Uterus (tissue), 4 donors: ENCODE measurements around the gene FAM110D. TPM values are rescaled to one million over a fixed set of nuclear protein-coding genes. Genes with fewer than 3 reads are reported as not detected.
A peak's percentile ranks its signal among the peaks of the same experiment; 100 is the strongest.

Source experiments
- DNase-seq, 2 donors: peaks; one replicate each; pipeline ENCODE4 v3.0.0-alpha.2; 2019 to 2020
- H3K27ac ChIP-seq, 2 donors: fragments of 200-600 bp; sonication (generic); 1 replicate in 1 of 2; 2 replicates in 1 of 2; pipeline ENCODE4 v1.5.1; 2016 to 2018
- H3K27me3 ChIP-seq, 2 donors: fragments of 200-600 bp; sonication (generic); one replicate each; pipeline ENCODE4 v1.5.1; 2018 to 2019; ENCODE audit warnings: control low read depth in 1 of 2
- H3K36me3 ChIP-seq, 2 donors: fragments of 200-600 bp; sonication (generic); one replicate each; pipeline ENCODE4 v1.5.1; 2019; ENCODE audit warnings: control low read depth in 1 of 2
- H3K4me1 ChIP-seq, 2 donors: fragments of 200-600 bp; sonication (generic); one replicate each; pipeline ENCODE4 v1.5.1; 2018 to 2019; ENCODE audit warnings: control low read depth in 1 of 2
- H3K4me3 ChIP-seq, 2 donors: fragments of 200-600 bp; sonication (generic); 1 replicate in 1 of 2; 2 replicates in 1 of 2; pipeline ENCODE4 v1.5.1; 2018 to 2019; ENCODE audit warnings: mild to moderate bottlenecking in 1 of 2
- H3K9me3 ChIP-seq, 2 donors: fragments of 200-600 bp; sonication (generic); one replicate each; pipeline ENCODE4 v1.5.1; 2019; ENCODE audit warnings: control low read depth in 1 of 2
- CTCF ChIP-seq, 4 experiments: fragments of 200-600 bp in 2 of 4; fragments of 450-650 bp in 2 of 4; sonication (generic) in 2 of 4; IDR thresholded peaks; one replicate each; pipeline ENCODE4 v1.5.1; 2016 to 2019; ENCODE audit warnings: antibody characterized with exemption in 4 of 4, mild to moderate bottlenecking in 2 of 4, moderate library complexity in 1 of 4
- POLR2A ChIP-seq, 2 donors: fragments of 450-650 bp; IDR thresholded peaks; one replicate each; pipeline ENCODE4 v1.6.1; 2016; ENCODE audit warnings: antibody characterized with exemption in 2 of 2, mild to moderate bottlenecking in 1 of 2, moderate library complexity in 1 of 2
- intact Hi-C: fragments of 100-400 bp; cut with DNase I; formaldehyde crosslinking; loops from one replicate; pipeline ENCODE4 v1.15.1; 2023; ENCODE audit warnings: low total_unique reads
- total RNA-seq, 4 donors: library from RNA; depleted of rRNA in 3 of 4; stranded (reverse); fragments of >200 nt in 3 of 4; gene quantifications; one replicate each; pipeline versions ENCODE4 v1.1.0 to v1.2.4, GENCODE V29; 2014 to 2023
- donor health status: DM: yes; HTN: yes; CAD: no.

The FAM110D gene
- total RNA-seq, 4 donors from 2014 or later = 3.2 to 21.0 (median 14.0) TPM

GRCh38 chr1:26145041-26145959 is 13.6 kb upstream of the FAM110D start:
- intact Hi-C loops = loop anchor here (2.0 to 5.0 kb wide), 2 partner anchors 40 to 108 kb away; no protein-coding TSS in a partner anchor
- H3K4me1 ChIP-seq = no peaks in the 10 kb centered on the region
- no peaks in the 10 kb centered on the region for H3K27me3 ChIP-seq
- H3K27ac ChIP-seq = no peak overlapping the region
- no peaks in the 10 kb centered on the region for H3K36me3 ChIP-seq
- H3K9me3 ChIP-seq = no peaks in the 10 kb centered on the region
- H3K4me3 ChIP-seq = no peak overlapping the region
- peak; percentile 68 to 82 for DNase-seq
- TF ChIP-seq CTCF (IDR thresholded peaks at IDR 0.05) = peak; percentile 76 to 81 (median 76)
- TF ChIP-seq POLR2A (IDR thresholded peaks at IDR 0.05) = no peak

- Histone ChIP-seq H3K36me3 (no peaks in the 10 kb centered on the region), H3K9me3 (no peaks in the 10 kb centered on the region), H3K4me3 (no peak overlapping the region), H3K4me1 (no peaks in the 10 kb centered on the region), H3K27me3 (no peaks in the 10 kb centered on the region), H3K27ac (no peak overlapping the region)
- intact Hi-C loops = loop anchor here (2.0 to 5.0 kb wide), 2 partner anchors 41 to 109 kb away; no protein-coding TSS in a partner anchor
- TF ChIP-seq POLR2A (IDR thresholded peaks at IDR 0.05) (no peak), CTCF (IDR thresholded peaks at IDR 0.05) (no peak)
- DNase-seq = no peak
Measured at GRCh38 chr1:26145960-26146294, 13.0 kb upstream of the FAM110D start.

GRCh38 chr1:26148887-26149286 is 10.0 kb upstream of the FAM110D start:
- TF ChIP-seq POLR2A (IDR thresholded peaks at IDR 0.05) (no peak), CTCF (IDR thresholded peaks at IDR 0.05) (no peak)
- Histone ChIP-seq H3K27me3 (no peaks in the 10 kb centered on the region), H3K4me1 (no peaks in the 10 kb centered on the region), H3K36me3 (no peaks in the 10 kb centered on the region), H3K27ac (no peak overlapping the region), H3K4me3 (no peak overlapping the region), H3K9me3 (no peaks in the 10 kb centered on the region)
- intact Hi-C loops = loop anchor here (5.0 kb wide), 1 partner anchor 112 kb away; no protein-coding TSS in a partner anchor
- DNase-seq = no peak

GRCh38 chr1:26153966-26154532 is 4.8 kb upstream of the FAM110D start:
- no peak for DNase-seq
- intact Hi-C loops = no loop called here
- Histone ChIP-seq H3K4me1 (no peaks in the 10 kb centered on the region), H3K27ac (no peak overlapping the region), H3K27me3 (no peaks in the 10 kb centered on the region), H3K4me3 (no peak overlapping the region), H3K9me3 (no peaks in the 10 kb centered on the region), H3K36me3 (no peaks in the 10 kb centered on the region)
- no peak for TF ChIP-seq POLR2A (IDR thresholded peaks at IDR 0.05)
- TF ChIP-seq CTCF (IDR thresholded peaks at IDR 0.05) = no peak

GRCh38 chr1:26154750-26155149 is 4.1 kb upstream of the FAM110D start:
- H3K4me1 ChIP-seq = no peaks in the 10 kb centered on the region
- H3K27me3 ChIP-seq = no peaks in the 10 kb centered on the region
- intact Hi-C loops = no loop called here
- no peak for DNase-seq
- no peaks in the 10 kb centered on the region for H3K9me3 ChIP-seq
- no peaks in the 10 kb centered on the region for H3K36me3 ChIP-seq
- TF ChIP-seq CTCF (IDR thresholded peaks at IDR 0.05) = no peak
- TF ChIP-seq POLR2A (IDR thresholded peaks at IDR 0.05) = no peak
- peak overlapping the region; percentile 54 to 55 for H3K27ac ChIP-seq
- no peak overlapping the region for H3K4me3 ChIP-seq
